ENCODE data around the gene RUNX1.

The RUNX1 gene

GRCh38 chr21:34841154-34841553 lies 207.9 kb downstream of the RUNX1 start:
- DNase-seq, result no peak

GRCh38 chr21:34840693-34841092 lies 208.4 kb downstream of the RUNX1 start:
- DNase-seq, result no peak

GRCh38 chr21:34838956-34839820 lies 209.9 kb downstream of the RUNX1 start:
- DNase-seq, result no peak

- no peak for DNase-seq
Observed at GRCh38 chr21:34836933-34837505, 212.1 kb downstream of the RUNX1 start.

GRCh38 chr21:34836103-34836932 lies 212.8 kb downstream of the RUNX1 start:
- no peak for DNase-seq

- no peak for DNase-seq
Observed at GRCh38 chr21:34835526-34835925, 213.6 kb downstream of the RUNX1 start.

- no peak for DNase-seq
Observed at GRCh38 chr21:34834852-34835501, 214.1 kb downstream of the RUNX1 start.

- no peak for DNase-seq
Observed at GRCh38 chr21:34834290-34834689, 214.8 kb downstream of the RUNX1 start.

GRCh38 chr21:34833465-34833864 lies 215.6 kb downstream of the RUNX1 start:
- DNase-seq, result no peak

GRCh38 chr21:34830386-34831170 lies 218.5 kb downstream of the RUNX1 start:
- no peak for DNase-seq

- no peak for DNase-seq
Observed at GRCh38 chr21:34827445-34828235, 221.5 kb downstream of the RUNX1 start.

GRCh38 chr21:34826836-34827235 lies 222.3 kb downstream of the RUNX1 start:
- no peak for DNase-seq

- no peak for DNase-seq
Observed at GRCh38 chr21:34825948-34826548, 223.1 kb downstream of the RUNX1 start.

GRCh38 chr21:34825101-34825500 lies 224.0 kb downstream of the RUNX1 start:
- DNase-seq, result no peak

- no peak for DNase-seq
Observed at GRCh38 chr21:34824314-34824713, 224.8 kb downstream of the RUNX1 start.

- no peak for DNase-seq
Observed at GRCh38 chr21:34822942-34823341, 226.2 kb downstream of the RUNX1 start.

- no peak for DNase-seq
Observed at GRCh38 chr21:34822168-34822567, 226.9 kb downstream of the RUNX1 start.

- DNase-seq, result no peak
Observed at GRCh38 chr21:34821717-34822116, 227.4 kb downstream of the RUNX1 start.

- no peak for DNase-seq
Observed at GRCh38 chr21:34820051-34820450, 229.1 kb downstream of the RUNX1 start.

- DNase-seq, result no peak
Observed at GRCh38 chr21:34819357-34819999, 229.6 kb downstream of the RUNX1 start.
